AG09309 (cell line): ENCODE results near the gene CLIC4.

Experiments used
- DNase-seq: peaks from one replicate; pipeline ENCODE4 v3.0.0-alpha.2; 2010; ENCODE audit warnings: low read depth
- H3K4me3 ChIP-seq: 2 replicates; pipeline ENCODE4 v1.5.1; 2011; ENCODE audit warnings: mild to moderate bottlenecking, low read depth, low read length, moderate library complexity; ENCODE audit not compliant: control insufficient read depth
- CTCF ChIP-seq: IDR thresholded peaks from 2 replicates; pipeline ENCODE4 v1.5.1; 2011; ENCODE audit warnings: mild to moderate bottlenecking, low read depth, low read length, inconsistent platforms; ENCODE audit not compliant: insufficient read depth, control insufficient read depth; ENCODE audit errors: missing control alignments

The CLIC4 gene

GRCh38 chr1:24878775-24879742 is 133.8 kb downstream of the CLIC4 start:
- TF ChIP-seq CTCF: no peak
- H3K4me3 ChIP-seq: no peak overlapping the region
- peak; percentile 20 for DNase-seq

GRCh38 chr1:24881034-24881433 is 135.8 kb downstream of the CLIC4 start:
- H3K4me3 ChIP-seq: no peak overlapping the region
- TF ChIP-seq CTCF: no peak
- no peak for DNase-seq

- no peak for DNase-seq
- TF ChIP-seq CTCF: no peak
- no peak overlapping the region for H3K4me3 ChIP-seq
Measured at GRCh38 chr1:24884751-24885150, 139.5 kb downstream of the CLIC4 start.

GRCh38 chr1:24886241-24886640 is 141.0 kb downstream of the CLIC4 start:
- no peak for DNase-seq
- TF ChIP-seq CTCF: no peak
- H3K4me3 ChIP-seq: no peak overlapping the region

GRCh38 chr1:24888061-24888970 is 143.1 kb downstream of the CLIC4 start:
- H3K4me3 ChIP-seq: no peak overlapping the region
- no peak for TF ChIP-seq CTCF
- DNase-seq: no peak

- H3K4me3 ChIP-seq: no peak overlapping the region
- DNase-seq: peak; percentile 57
- no peak for TF ChIP-seq CTCF
Measured at GRCh38 chr1:24888971-24889676, 143.9 kb downstream of the CLIC4 start.
